Stimulated activated CD4-positive, alpha-beta T cell treated with anti-CD3 and anti-CD28 coated beads, Interleukin-1b, Interleukin-23, amount 100 ng/mL, for 48 hours (primary cell): ENCODE data around the gene B4GALT4.

ENCODE experiments used
- DNase-seq: peaks from one replicate; pipeline ENCODE4 v3.0.0-alpha.2; 2020

B4GALT4 gene

GRCh38 chr3:119236756-119237155 is 3.9 kb downstream of the B4GALT4 start:
- no peak for DNase-seq

GRCh38 chr3:119235151-119235550 is 5.5 kb downstream of the B4GALT4 start:
- no peak for DNase-seq

GRCh38 chr3:119234610-119235009 is 6.1 kb downstream of the B4GALT4 start:
- no peak for DNase-seq

GRCh38 chr3:119230745-119231144 is 9.9 kb downstream of the B4GALT4 start:
- DNase-seq: no peak

GRCh38 chr3:119230071-119230470 is 10.6 kb downstream of the B4GALT4 start:
- DNase-seq: no peak

- no peak for DNase-seq
Measured at GRCh38 chr3:119229190-119229589, 11.5 kb downstream of the B4GALT4 start.

- DNase-seq: no peak
Measured at GRCh38 chr3:119228373-119229145, 12.1 kb downstream of the B4GALT4 start.

GRCh38 chr3:119227070-119227850 is 13.4 kb downstream of the B4GALT4 start:
- DNase-seq: no peak

- DNase-seq: no peak
Measured at GRCh38 chr3:119225121-119225520, 15.6 kb downstream of the B4GALT4 start.

GRCh38 chr3:119223511-119223910 is 17.2 kb downstream of the B4GALT4 start:
- DNase-seq: no peak

- DNase-seq: no peak
Measured at GRCh38 chr3:119222391-119222790, 18.3 kb downstream of the B4GALT4 start.

- DNase-seq: no peak
Measured at GRCh38 chr3:119221779-119222320, 18.8 kb downstream of the B4GALT4 start.

GRCh38 chr3:119220970-119221667 is 19.6 kb downstream of the B4GALT4 start:
- DNase-seq: no peak

GRCh38 chr3:119220198-119220597 is 20.5 kb downstream of the B4GALT4 start:
- DNase-seq: no peak

GRCh38 chr3:119219069-119219468 is 21.6 kb downstream of the B4GALT4 start:
- peak; percentile 33 for DNase-seq

- DNase-seq: no peak
Measured at GRCh38 chr3:119211803-119212202, 28.9 kb downstream of the B4GALT4 start.

- DNase-seq: no peak
Measured at GRCh38 chr3:119211193-119211592, 29.5 kb downstream of the B4GALT4 start.

GRCh38 chr3:119207512-119207875 is 33.2 kb downstream of the B4GALT4 start:
- DNase-seq: no peak

GRCh38 chr3:119206611-119207511 is 33.8 kb downstream of the B4GALT4 start:
- no peak for DNase-seq

- DNase-seq: no peak
Measured at GRCh38 chr3:119205685-119206084, 35.0 kb downstream of the B4GALT4 start.

- DNase-seq: no peak
Measured at GRCh38 chr3:119205209-119205608, 35.5 kb downstream of the B4GALT4 start.

- DNase-seq: no peak
Measured at GRCh38 chr3:119195911-119196310, 44.8 kb downstream of the B4GALT4 start.
